ENCODE measurements around the gene PHF12. TPM values are rescaled to one million over a fixed set of nuclear protein-coding genes. Genes with fewer than 3 reads are reported as not detected.

PHF12 gene
- total RNA-seq (ENCODE audit: low replicate concordance), result 25.7 and 58.1 TPM in 2 replicates

- TF ChIP-seq CTCF (IDR thresholded peaks at IDR 0.05; ENCODE audit: insufficient read depth, low read length), result no peak
- H3K4me3 ChIP-seq (ENCODE audit: low read depth, low read length), result peak within 1 kb of the TSS; percentile 88
- DNase-seq (ENCODE audit: low read depth), result peak; percentile 100
Observed at GRCh38 chr17:28951428-28951990, at the start of gene PHF12. PHF12 (minus strand) TSS chr17:28951518; CDS start chr17:28950960, 558 bp downstream.

- no peak overlapping the region for H3K4me3 ChIP-seq (ENCODE audit: low read depth, low read length)
- no peak for DNase-seq (ENCODE audit: low read depth)
- no peak for TF ChIP-seq CTCF (IDR thresholded peaks at IDR 0.05; ENCODE audit: insufficient read depth, low read length)
Observed at GRCh38 chr17:29000973-29001372, 49.7 kb upstream of the PHF12 start.

GRCh38 chr17:28999206-28999605 lies 47.9 kb upstream of the PHF12 start:
- TF ChIP-seq CTCF (IDR thresholded peaks at IDR 0.05; ENCODE audit: insufficient read depth, low read length), result no peak
- H3K4me3 ChIP-seq (ENCODE audit: low read depth, low read length), result no peak overlapping the region
- DNase-seq (ENCODE audit: low read depth), result no peak

GRCh38 chr17:28997806-28998205 lies 46.5 kb upstream of the PHF12 start:
- no peak overlapping the region for H3K4me3 ChIP-seq (ENCODE audit: low read depth, low read length)
- no peak for DNase-seq (ENCODE audit: low read depth)
- no peak for TF ChIP-seq CTCF (IDR thresholded peaks at IDR 0.05; ENCODE audit: insufficient read depth, low read length)

GRCh38 chr17:28996554-28997096 lies 45.3 kb upstream of the PHF12 start:
- DNase-seq (ENCODE audit: low read depth), result no peak
- no peak for TF ChIP-seq CTCF (IDR thresholded peaks at IDR 0.05; ENCODE audit: insufficient read depth, low read length)
- no peak overlapping the region for H3K4me3 ChIP-seq (ENCODE audit: low read depth, low read length)

- no peak overlapping the region for H3K4me3 ChIP-seq (ENCODE audit: low read depth, low read length)
- no peak for TF ChIP-seq CTCF (IDR thresholded peaks at IDR 0.05; ENCODE audit: insufficient read depth, low read length)
- no peak for DNase-seq (ENCODE audit: low read depth)
Observed at GRCh38 chr17:28993645-28994426, 42.5 kb upstream of the PHF12 start.
